WTC11 (cell line): ENCODE measurements around the gene TMPRSS6. TPM values are rescaled to one million over a fixed set of nuclear protein-coding genes. Genes with fewer than 3 reads are reported as not detected.

Experiments
- ATAC-seq: fragments of 200-7000 bp; cut with Tn5 transposase; 2 replicates; pipeline ENCODE4 v1.10.0; 2021; ENCODE audit warnings: mild to moderate bottlenecking, moderate library complexity
- CTCF ChIA-PET: fragments of 300-600 bp; sonication (Branson Sonifier 250); formaldehyde crosslinking; loops from one replicate; lab custom pipeline; 2021; ENCODE audit warnings: antibody characterized with exemption; lab: Charles Lee
- POLR2A ChIA-PET: fragments of 350-600 bp; sonication (Branson Sonifier 250); formaldehyde crosslinking; loops from one replicate; lab custom pipeline; 2021; ENCODE audit warnings: antibody characterized with exemption; lab: Charles Lee
- DNase-seq: peaks from one replicate; pipeline ENCODE4 v3.0.0; 2021; ENCODE audit warnings: low spot score
- H3K27ac Mint-ChIP-seq: 2 replicates; pipeline ENCODE4 v1.8.0; 2021; ENCODE audit warnings: mixed read lengths
- H3K27me3 Mint-ChIP-seq: 2 replicates; pipeline ENCODE4 v1.8.0; 2021; ENCODE audit warnings: low read depth, mild to moderate bottlenecking, moderate library complexity, mixed read lengths
- H3K36me3 Mint-ChIP-seq: 2 replicates; pipeline ENCODE4 v1.8.0; 2021; ENCODE audit warnings: mixed read lengths
- H3K4me1 Mint-ChIP-seq: 2 replicates; pipeline ENCODE4 v1.8.0; 2022; ENCODE audit warnings: mixed read lengths
- H3K4me3 Mint-ChIP-seq: 2 replicates; pipeline ENCODE4 v1.8.0; 2021; ENCODE audit warnings: mild to moderate bottlenecking, moderate library complexity, mixed read lengths
- H3K9me3 Mint-ChIP-seq: 2 replicates; pipeline ENCODE4 v1.8.0; 2021; ENCODE audit warnings: mixed read lengths
- AR ChIP-seq: fragments of 250-450 bp; sonication (Bioruptor Pico); IDR thresholded peaks from 2 replicates; pipeline ENCODE4 v1.9.0; 2021; ENCODE audit warnings: mild to moderate bottlenecking
- ATF2 ChIP-seq: sonication (generic); formaldehyde crosslinking; IDR thresholded peaks from 2 replicates; pipeline ENCODE4 v1.8.1; 2022; ENCODE audit warnings: low read depth, missing genetic modification reagents, borderline replicate concordance
- EMX1 ChIP-seq: fragments of 250-450 bp; sonication (Bioruptor Pico); IDR thresholded peaks from 2 replicates; pipeline ENCODE4 v1.8.0; 2021; ENCODE audit warnings: mild to moderate bottlenecking
- ETV6 ChIP-seq: sonication (generic); formaldehyde crosslinking; IDR thresholded peaks from 2 replicates; pipeline ENCODE4 v1.8.1; 2022; ENCODE audit warnings: mild to moderate bottlenecking, missing genetic modification reagents
- IRF2 ChIP-seq: sonication (generic); formaldehyde crosslinking; IDR thresholded peaks from 2 replicates; pipeline ENCODE4 v1.8.0; 2022; ENCODE audit warnings: low read depth, missing genetic modification reagents, borderline replicate concordance
- NFYB ChIP-seq: sonication (generic); formaldehyde crosslinking; conservative IDR thresholded peaks from 2 replicates; pipeline ENCODE4 v1.8.0; 2022; ENCODE audit warnings: low read depth, missing genetic modification reagents
- PRDM15 ChIP-seq: sonication (generic); formaldehyde crosslinking; IDR thresholded peaks from 2 replicates; pipeline ENCODE4 v1.8.0; 2022; ENCODE audit warnings: missing genetic modification reagents
- TEAD1 ChIP-seq: sonication (generic); formaldehyde crosslinking; IDR thresholded peaks from 2 replicates; pipeline ENCODE4 v1.8.0; 2022; ENCODE audit warnings: mild to moderate bottlenecking, missing genetic modification reagents
- USF2 ChIP-seq: sonication (generic); formaldehyde crosslinking; IDR thresholded peaks from 2 replicates; pipeline ENCODE4 v1.8.1; 2023; ENCODE audit warnings: mild to moderate bottlenecking, missing genetic modification reagents, moderate library complexity
- ZNF138 ChIP-seq: sonication (generic); formaldehyde crosslinking; conservative IDR thresholded peaks from 2 replicates; pipeline ENCODE4 v1.8.1; 2022; ENCODE audit warnings: mild to moderate bottlenecking, moderate library complexity, missing genetic modification reagents
- ZNF219 ChIP-seq: sonication (generic); formaldehyde crosslinking; IDR thresholded peaks from 2 replicates; pipeline ENCODE4 v1.8.0; 2023; ENCODE audit warnings: missing genetic modification reagents, mild to moderate bottlenecking, borderline replicate concordance
- ZNF263 ChIP-seq: sonication (generic); formaldehyde crosslinking; IDR thresholded peaks from 2 replicates; pipeline ENCODE4 v1.8.1; 2022; ENCODE audit warnings: low read depth, mild to moderate bottlenecking, moderate library complexity, missing genetic modification reagents
- ZNF281 ChIP-seq: sonication (generic); formaldehyde crosslinking; IDR thresholded peaks from 2 replicates; pipeline ENCODE4 v1.8.0; 2023; ENCODE audit warnings: mild to moderate bottlenecking, missing genetic modification reagents
- ZNF317 ChIP-seq: sonication (generic); formaldehyde crosslinking; IDR thresholded peaks from 2 replicates; pipeline ENCODE4 v1.8.1; 2023; ENCODE audit warnings: low read depth, mild to moderate bottlenecking, moderate library complexity, missing genetic modification reagents, borderline replicate concordance
- ZNF425 ChIP-seq: fragments of 250-450 bp; sonication (Bioruptor Pico); conservative IDR thresholded peaks from 2 replicates; pipeline ENCODE4 v1.9.0; 2021; ENCODE audit warnings: mild to moderate bottlenecking
- ZNF512 ChIP-seq: sonication (generic); formaldehyde crosslinking; IDR thresholded peaks from 2 replicates; pipeline ENCODE4 v1.8.1; 2022; ENCODE audit warnings: missing genetic modification reagents, borderline replicate concordance
- total RNA-seq: library from RNA; stranded (reverse); gene quantifications from 3 replicates; pipeline ENCODE4 v1.2.3, GENCODE V29; 2021

TMPRSS6 gene
- total RNA-seq, 1 experiment from 2014 or later, result 0.11 TPM

- TF ChIP-seq IRF2 (CRISPR knock-in tag) (no peak), ZNF512 (no peak), USF2 (no peak), ETV6 (CRISPR knock-in tag) (no peak), EMX1 (CRISPR knock-in tag) (no peak), NFYB (no peak), AR (CRISPR knock-in tag) (no peak), TEAD1 (CRISPR knock-in tag) (no peak), ATF2 (CRISPR knock-in tag) (no peak), PRDM15 (CRISPR knock-in tag) (no peak)
These were observed 65.5 kb downstream of the TMPRSS6 start (continued) for GRCh38 chr22:37043828-37044538.

- H3K27ac Mint-ChIP-seq, result no peak overlapping the region
- no peak for TF ChIP-seq IRF2 (CRISPR knock-in tag)
- no peak for TF ChIP-seq ZNF138 (CRISPR knock-in tag)
- TF ChIP-seq ZNF263 (CRISPR knock-in tag), result no peak
- TF ChIP-seq ZNF281 (CRISPR knock-in tag), result no peak
- TF ChIP-seq ZNF425 (CRISPR knock-in tag), result no peak
- TF ChIP-seq ZNF219 (CRISPR knock-in tag), result no peak
- no peak for TF ChIP-seq ZNF317
These were observed 66.2 kb downstream of the TMPRSS6 start for GRCh38 chr22:37043209-37043827.

More at GRCh38 chr22:37043209-37043827, 66.2 kb downstream of the TMPRSS6 start:
- H3K4me1 Mint-ChIP-seq, result peaks cover 10% of the 10 kb centered on the region
- ChIA-PET POLR2A (no interaction called here), CTCF (interaction anchor here (0.7 to 2.1 kb wide), 9 partner anchors 11 to 84 kb away, joined by 3 to 8 read pairs (median 6); partner anchors contain the start of gene TST)
- H3K27me3 Mint-ChIP-seq, result peaks cover 9% of the 10 kb centered on the region
- no peaks in the 10 kb centered on the region for H3K9me3 Mint-ChIP-seq
- no peak for DNase-seq
- no peak overlapping the region for H3K4me3 Mint-ChIP-seq
- ATAC-seq, result no peak
- H3K36me3 Mint-ChIP-seq, result no peaks in the 10 kb centered on the region
